Placental epithelial cell (primary cell): ENCODE data around the gene SUZ12. TPM values are rescaled to one million over a fixed set of nuclear protein-coding genes. Genes with fewer than 3 reads are reported as not detected.

Experiments
- small RNA-seq: library from RNA; depleted of rRNA; stranded (forward); fragments of <200 nt; gene quantifications from one replicate; pipeline ENCODE3, GENCODE V24; 2012
- total RNA-seq: library from RNA; depleted of rRNA; stranded (reverse); fragments of >200 nt; gene quantifications from 2 replicates; pipeline ENCODE4 v1.2.3, GENCODE V29; 2012

The SUZ12 gene
- total RNA-seq, result 12.3 and 16.1 TPM in 2 replicates

GRCh38 chr17:31936615-31937609, at the start of gene SUZ12:
Gene SUZ12, plus strand, starts transcription at chr17:31937007. Its CDS starts 240 bp downstream, at chr17:31937247.

GRCh38 chr17:32006957-32007462, 70.2 kb downstream of the SUZ12 start, which contains the start of gene LRRC37B:
Gene LRRC37B, plus strand, starts transcription at chr17:32007383. Its CDS starts 14,010 bp downstream, at chr17:32021393.

Small RNA genes lying within 50 kb of the gene (small RNA-seq; reads per million reads assigned to genes)
- gene AC090616.4, result not detected
- not detected for gene RNA5SP437

Other genes starting within 250 kb of the SUZ12 start
- 18.8 and 23.4 TPM in 2 replicates for gene COPRS, start 77.8 kb upstream of the SUZ12 start, total RNA-seq
- 25.1 and 35.6 TPM in 2 replicates for gene UTP6, start 35.3 kb upstream of the SUZ12 start, total RNA-seq
- gene LRRC37B, start 70.4 kb downstream of the SUZ12 start, total RNA-seq, result 8.6 and 13.3 TPM in 2 replicates
- gene RHOT1, start 205.5 kb downstream of the SUZ12 start, total RNA-seq, result 26.2 and 27.1 TPM in 2 replicates